Stimulated activated CD8-positive, alpha-beta memory T cell treated with anti-CD3 and anti-CD28 coated beads, Interleukin-7, amount 100 ng/mL, for 48 hours (primary cell): ENCODE data around the gene APPBP2.

ENCODE experiments used
- DNase-seq, 2 donors: peaks; one replicate each; pipeline ENCODE4 v3.0.0-alpha.2; 2020; ENCODE audit warnings: low read depth in 1 of 2; ENCODE audit errors: extremely low read depth in 1 of 2

APPBP2 gene

DNA sequence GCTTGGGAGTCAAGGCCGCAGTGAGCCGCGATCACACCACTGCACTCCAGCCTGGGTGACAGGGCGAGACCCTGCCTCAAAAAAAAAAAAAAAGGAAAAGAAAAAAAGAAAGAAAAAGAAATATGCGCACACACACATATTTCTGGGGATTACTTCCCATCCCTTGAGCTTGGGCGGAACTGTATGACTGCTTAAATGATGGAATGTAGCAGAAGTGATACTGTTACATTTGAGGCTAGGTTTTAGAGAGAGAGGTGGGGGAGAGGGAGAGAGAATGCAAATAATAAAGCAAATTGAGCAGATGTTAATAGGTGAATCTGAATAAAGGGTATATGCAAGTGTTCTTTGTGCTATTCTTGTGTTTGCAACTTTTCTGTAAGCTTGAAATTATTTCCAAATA is 122.1 kb downstream of the APPBP2 start:
- no peak for DNase-seq

DNA sequence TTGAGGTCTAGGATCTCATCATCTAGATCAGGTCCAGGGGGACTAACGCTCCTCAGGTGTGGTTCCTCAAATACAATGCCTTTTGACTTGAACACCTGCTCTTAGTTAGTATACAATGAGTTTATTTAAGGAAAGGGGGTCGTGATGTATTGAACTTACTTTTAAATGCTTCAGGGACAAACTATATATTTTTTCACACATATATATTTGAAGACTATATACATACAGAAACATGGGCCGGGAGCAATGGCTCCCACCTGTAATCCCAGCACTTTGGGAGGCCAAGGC is 122.6 kb downstream of the APPBP2 start:
- no peak for DNase-seq

- DNase-seq: no peak
Observed at GRCh38 chr17:60401819-60402218, 124.2 kb downstream of the APPBP2 start.

- DNase-seq: no peak
Observed at GRCh38 chr17:60398227-60398959, 127.6 kb downstream of the APPBP2 start.

DNA sequence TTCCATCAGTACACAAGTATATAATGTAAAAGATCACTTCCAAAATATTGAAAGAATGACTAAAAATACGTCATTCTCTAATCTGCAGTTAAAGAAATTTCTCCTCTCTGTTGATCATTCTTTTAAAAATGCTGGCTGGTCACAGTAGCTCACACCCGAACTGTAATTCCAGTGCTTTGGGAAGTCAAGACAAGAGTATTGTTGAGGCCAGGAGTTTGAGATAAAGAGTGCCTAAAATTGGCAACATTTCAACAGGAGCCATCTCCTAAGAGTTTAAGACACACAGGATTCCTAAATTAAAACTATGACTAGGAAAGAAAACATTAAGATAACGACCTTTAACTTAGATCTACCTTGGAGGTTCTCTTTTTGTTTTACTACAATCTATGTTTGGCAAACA is 129.6 kb downstream of the APPBP2 start:
- no peak for DNase-seq

- no peak for DNase-seq
Observed at GRCh38 chr17:60395508-60396065, 130.5 kb downstream of the APPBP2 start.

- DNase-seq: no peak
Observed at GRCh38 chr17:60393840-60394723, 132.0 kb downstream of the APPBP2 start.
